Colonic mucosa (tissue), 4 donors: ENCODE results near the gene SIVA1. TPM values are rescaled to one million over a fixed set of nuclear protein-coding genes. Genes with fewer than 3 reads are reported as not detected.

Source experiments
- DNase-seq: peaks from one replicate; pipeline ENCODE4 v3.0.0-alpha.2; 2020
- H3K27ac ChIP-seq: fragments of 200-600 bp; one replicate; pipeline ENCODE4 v1.8.0; 2021
- H3K27me3 ChIP-seq: fragments of 200-600 bp; one replicate; pipeline ENCODE4 v1.8.0; 2021
- H3K36me3 ChIP-seq: fragments of 200-600 bp; one replicate; pipeline ENCODE4 v1.8.0; 2021
- H3K4me1 ChIP-seq: fragments of 200-600 bp; one replicate; pipeline ENCODE4 v1.8.0; 2021; ENCODE audit warnings: mild to moderate bottlenecking
- H3K4me3 ChIP-seq: fragments of 200-600 bp; one replicate; pipeline ENCODE4 v1.8.0; 2021
- H3K9ac ChIP-seq, 2 donors: one replicate each; pipeline ENCODE4 v1.7.0; 2013; ENCODE audit warnings: control low read depth in 2 of 2, low read depth in 2 of 2, low read length in 2 of 2
- H3K9me3 ChIP-seq: fragments of 200-600 bp; one replicate; pipeline ENCODE4 v1.8.0; 2021
- CTCF ChIP-seq: fragments of 200-600 bp; IDR thresholded peaks from one replicate; pipeline ENCODE4 v1.8.0; 2022; ENCODE audit warnings: antibody characterized with exemption, mild to moderate bottlenecking
- intact Hi-C: fragments of 100-400 bp; cut with DNase I; formaldehyde crosslinking; loops from one replicate; pipeline ENCODE4 v1.14.1; 2022
- total RNA-seq, 2 donors: library from RNA; stranded (reverse); fragmentation: NEBNext Ultra II Directional in 1 of 2; extraction: Animal tissue kit (Norgen Biotek cat#: 25700) in 1 of 2; gene quantifications; one replicate each; pipeline ENCODE4 v1.2.1, GENCODE V29; 2021
- donor health status: healthy.
- donor health status: DM: no; HTN: no; CAD: no.
- donor health status: DM: no; HTN: no; CAD: no.

Gene SIVA1
- total RNA-seq, 2 donors from 2014 or later = 58.8 to 153 TPM

GRCh38 chr14:104721505-104722431 is 31.2 kb upstream of the SIVA1 start:
- no peak overlapping the region for H3K27ac ChIP-seq
- intact Hi-C loops = no loop called here
- H3K27me3 ChIP-seq = no peaks in the 10 kb centered on the region
- no peak overlapping the region for H3K4me3 ChIP-seq
- peaks cover 7% of the 10 kb centered on the region for H3K4me1 ChIP-seq
- no peak overlapping the region for H3K9ac ChIP-seq
- no peaks in the 10 kb centered on the region for H3K9me3 ChIP-seq
- no peaks in the 10 kb centered on the region for H3K36me3 ChIP-seq
- no peak for DNase-seq
- TF ChIP-seq CTCF = no peak

- intact Hi-C loops = no loop called here
- H3K9me3 ChIP-seq = no peaks in the 10 kb centered on the region
- H3K4me3 ChIP-seq = peak overlapping the region; percentile 67
- H3K4me1 ChIP-seq = peaks cover 7% of the 10 kb centered on the region
- peak overlapping the region in 1 of 2 donors; percentile 72 for H3K9ac ChIP-seq
- peak overlapping the region; percentile 21 for H3K27ac ChIP-seq
- TF ChIP-seq CTCF = no peak
- DNase-seq = peak; percentile 52
- H3K27me3 ChIP-seq = no peaks in the 10 kb centered on the region
- no peaks in the 10 kb centered on the region for H3K36me3 ChIP-seq
These were observed 29.9 kb upstream of the SIVA1 start for GRCh38 chr14:104722938-104723650.

GRCh38 chr14:104723651-104724406 is 29.1 kb upstream of the SIVA1 start, which contains the start of gene ADSS1:
Gene ADSS1, plus strand, starts transcription at chr14:104724229. Its CDS starts 42 bp downstream, at chr14:104724271.
- no peaks in the 10 kb centered on the region for H3K27me3 ChIP-seq
- H3K9me3 ChIP-seq = no peaks in the 10 kb centered on the region
- TF ChIP-seq CTCF = peak; percentile 97
- intact Hi-C loops = no loop called here
- peak within 1 kb of the TSS; percentile 67 for H3K4me3 ChIP-seq
- H3K36me3 ChIP-seq = no peaks in the 10 kb centered on the region
- peaks cover 7% of the 10 kb centered on the region for H3K4me1 ChIP-seq
- peak within 1 kb of the TSS; percentile 21 for H3K27ac ChIP-seq
- H3K9ac ChIP-seq = peak within 1 kb of the TSS; percentile 61 to 72
- peak; percentile 81 for DNase-seq

- H3K9ac ChIP-seq = peak overlapping the region; percentile 51 to 72
- H3K9me3 ChIP-seq = no peaks in the 10 kb centered on the region
- H3K27ac ChIP-seq = peak overlapping the region; percentile 21
- peak overlapping the region; percentile 67 for H3K4me3 ChIP-seq
- peak; percentile 63 for DNase-seq
- intact Hi-C loops = no loop called here
- peaks cover 7% of the 10 kb centered on the region for H3K4me1 ChIP-seq
- H3K36me3 ChIP-seq = no peaks in the 10 kb centered on the region
- TF ChIP-seq CTCF = no peak
- no peaks in the 10 kb centered on the region for H3K27me3 ChIP-seq
These were observed 28.5 kb upstream of the SIVA1 start for GRCh38 chr14:104724407-104724980.
